Measurements from ENCODE around the gene CA10. TPM values are rescaled to one million over a fixed set of nuclear protein-coding genes. Genes with fewer than 3 reads are reported as not detected.

CA10 gene
- total RNA-seq, 4 donors from 2014 or later = not detected

DNA sequence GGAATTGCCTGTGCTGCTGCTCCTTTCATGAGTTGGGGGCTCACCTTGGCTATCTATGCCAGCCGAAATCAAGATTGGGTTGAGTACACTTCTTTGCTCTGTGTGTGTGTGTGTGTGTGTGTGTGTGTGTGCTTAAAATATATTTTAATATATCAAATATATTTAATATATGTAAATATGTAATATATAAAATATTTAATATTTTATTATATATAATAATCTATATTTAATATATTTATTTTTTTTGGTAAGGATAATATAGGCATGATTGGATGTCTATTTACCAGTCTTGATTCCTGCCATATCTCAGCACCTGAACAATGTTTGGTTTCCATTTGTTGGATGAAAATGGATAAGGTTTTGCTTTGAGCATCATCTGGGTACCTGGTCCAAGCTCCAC is 399.3 kb downstream of the CA10 start:
- no peak for TF ChIP-seq CTCF (IDR thresholded peaks at IDR 0.05; ENCODE audit: low read depth)

DNA sequence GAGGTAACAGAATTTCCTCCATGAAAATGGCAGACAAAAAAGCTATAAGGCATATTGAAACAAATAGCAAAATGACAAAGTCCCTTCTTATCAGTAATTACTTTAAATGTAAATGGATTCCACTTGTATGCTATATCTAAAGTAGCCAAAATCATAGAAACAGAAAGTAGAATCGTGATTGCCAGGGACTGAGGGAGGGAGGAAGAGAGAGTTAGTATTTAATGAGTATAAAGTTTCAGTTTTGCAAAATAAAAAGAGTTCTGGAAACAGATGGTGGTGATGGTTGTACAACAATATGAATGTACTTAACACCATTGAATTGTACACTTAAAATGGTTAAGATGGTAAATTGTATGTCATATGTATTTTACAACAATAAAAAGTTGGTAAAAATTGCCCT is 407.4 kb downstream of the CA10 start:
- no peak for TF ChIP-seq CTCF (IDR thresholded peaks at IDR 0.05; ENCODE audit: low read depth)

GRCh38 chr17:51748749-51749604 is 409.5 kb downstream of the CA10 start:
- TF ChIP-seq CTCF (IDR thresholded peaks at IDR 0.05; ENCODE audit: low read depth) = no peak

GRCh38 chr17:51746421-51746820 is 412.1 kb downstream of the CA10 start:
- no peak for TF ChIP-seq CTCF (IDR thresholded peaks at IDR 0.05; ENCODE audit: low read depth)

- no peak for TF ChIP-seq CTCF (IDR thresholded peaks at IDR 0.05; ENCODE audit: low read depth)
Observed at GRCh38 chr17:51745993-51746392, 412.5 kb downstream of the CA10 start.

DNA sequence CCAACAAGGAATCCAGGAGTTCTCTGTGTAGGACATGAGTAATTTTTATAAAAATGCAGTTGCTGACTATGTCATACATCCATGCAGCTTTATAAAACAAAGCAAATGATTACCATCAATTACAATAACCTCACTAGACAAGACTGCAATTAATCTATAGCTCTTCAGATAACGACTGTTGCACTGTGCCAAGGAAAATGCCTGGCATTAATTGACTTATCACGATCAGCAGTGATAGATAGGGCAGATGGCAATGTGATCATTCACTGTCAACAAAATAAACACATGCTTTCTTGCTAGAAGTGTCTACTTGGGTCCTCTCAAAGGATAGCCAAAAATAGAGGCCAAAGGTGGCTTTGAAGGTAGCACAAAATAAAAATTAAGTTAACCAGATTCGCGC is 415.0 kb downstream of the CA10 start:
- no peak for TF ChIP-seq CTCF (IDR thresholded peaks at IDR 0.05; ENCODE audit: low read depth)

- TF ChIP-seq CTCF (IDR thresholded peaks at IDR 0.05; ENCODE audit: low read depth) = no peak
Observed at GRCh38 chr17:51742571-51742970, 415.9 kb downstream of the CA10 start.

Data from subcutaneous adipose tissue (tissue), 4 donors.